GM18507 (cell line): ENCODE data around the gene ATG2B.

Experiments
- DNase-seq: peaks from one replicate; pipeline ENCODE4 v3.0.0; 2011; ENCODE audit warnings: low read depth; ENCODE audit not compliant: insufficient read length; ENCODE audit errors: extremely low spot score
- FAIRE-seq: peaks from 2 replicates; lab custom pipeline; 2011; peaks lifted over from hg19 to GRCh38; lab: Jason Lieb, UNC

The ATG2B gene

GRCh38 chr14:96238676-96239265 is 124.4 kb downstream of the ATG2B start:
- FAIRE-seq (no peak), DNase-seq (no peak)

- DNase-seq = no peak
- FAIRE-seq = no peak
Observed at GRCh38 chr14:96237641-96238040, 125.5 kb downstream of the ATG2B start.

GRCh38 chr14:96235426-96235825 is 127.7 kb downstream of the ATG2B start:
- no peak for FAIRE-seq
- no peak for DNase-seq

GRCh38 chr14:96233661-96234060 is 129.5 kb downstream of the ATG2B start:
- DNase-seq = no peak
- no peak for FAIRE-seq

- FAIRE-seq = no peak
- DNase-seq = no peak
Observed at GRCh38 chr14:96232506-96232905, 130.6 kb downstream of the ATG2B start.

GRCh38 chr14:96231526-96232130 is 131.5 kb downstream of the ATG2B start:
- FAIRE-seq = no peak
- DNase-seq = no peak

GRCh38 chr14:96231056-96231455 is 132.1 kb downstream of the ATG2B start:
- FAIRE-seq (no peak), DNase-seq (no peak)

GRCh38 chr14:96229315-96229714 is 133.8 kb downstream of the ATG2B start:
- DNase-seq = no peak
- FAIRE-seq = no peak
